Stromal cell of bone marrow (primary cell): ENCODE results near the gene NEBL.

Source experiments
- DNase-seq: peaks from one replicate; pipeline ENCODE4 v3.0.0-alpha.2; 2012; ENCODE audit warnings: low read depth

The NEBL gene

DNA sequence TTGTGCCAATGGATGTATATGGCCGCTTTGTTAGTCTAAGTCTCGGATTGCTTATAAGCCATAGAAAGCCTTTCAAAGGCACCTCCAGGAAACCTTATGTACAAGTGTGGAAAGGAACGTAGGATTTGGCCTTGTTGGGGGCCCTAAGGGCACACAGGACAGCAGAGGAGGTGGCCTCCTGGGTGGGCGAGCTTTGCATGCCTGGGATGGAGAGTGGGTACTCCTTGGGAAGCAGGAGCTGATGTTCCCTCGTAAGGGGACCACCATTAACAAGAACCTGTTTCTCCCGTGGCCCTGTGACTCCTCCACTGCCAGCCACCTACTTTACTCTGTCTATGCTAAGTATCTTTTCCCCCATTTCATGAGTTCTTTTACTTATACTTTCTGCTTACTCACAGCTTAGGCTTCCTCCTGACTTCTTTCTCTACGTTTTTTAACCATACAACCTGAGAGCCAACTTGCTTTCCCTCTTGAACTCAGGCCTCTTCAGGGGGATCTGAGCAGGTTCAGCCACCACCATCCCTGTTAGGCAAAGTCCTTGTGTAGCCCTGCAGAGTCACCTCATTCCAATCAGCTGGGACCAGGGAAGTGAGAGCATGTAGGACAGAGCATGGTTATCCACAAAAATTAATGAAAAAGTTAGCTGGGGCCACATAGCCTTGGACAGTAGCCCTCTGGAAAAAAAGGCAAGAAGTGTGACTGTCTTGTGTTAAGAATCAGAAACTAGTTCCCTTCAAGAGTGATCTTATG, 118.9 kb downstream of the NEBL start:
- DNase-seq: no peak

DNA sequence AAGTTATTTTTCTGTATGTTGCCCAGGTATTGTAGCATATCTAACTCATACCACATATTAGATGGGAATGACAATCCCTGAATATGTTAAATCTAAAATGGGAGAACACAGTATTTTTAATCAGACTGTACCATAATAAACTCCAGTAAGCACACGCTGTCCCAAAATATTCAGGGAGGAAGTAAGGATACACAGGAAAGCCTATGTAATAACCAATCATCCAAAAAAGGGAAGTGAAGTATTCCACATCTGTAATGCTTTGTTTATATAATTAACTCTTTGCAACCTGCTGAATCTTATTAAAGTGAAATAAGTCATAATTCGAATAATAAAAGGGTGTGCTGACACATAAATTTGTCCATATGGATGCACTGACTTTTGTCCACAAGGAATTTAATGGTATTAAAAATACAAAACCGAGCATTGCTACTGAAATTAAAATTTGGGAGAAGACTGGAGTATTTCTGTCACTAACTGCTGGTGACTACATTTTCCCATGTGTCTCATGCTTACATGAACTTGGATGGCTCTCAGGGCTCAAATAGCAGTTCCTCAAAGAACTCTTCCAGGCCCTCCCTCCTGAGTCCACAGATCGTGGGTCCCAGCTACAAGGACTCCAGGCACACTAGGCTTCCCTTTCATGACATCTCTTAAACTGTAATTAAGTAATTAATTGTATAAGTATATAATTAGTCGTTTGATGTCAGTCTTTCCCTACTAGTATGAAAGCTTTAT, 120.6 kb downstream of the NEBL start:
- no peak for DNase-seq

DNA sequence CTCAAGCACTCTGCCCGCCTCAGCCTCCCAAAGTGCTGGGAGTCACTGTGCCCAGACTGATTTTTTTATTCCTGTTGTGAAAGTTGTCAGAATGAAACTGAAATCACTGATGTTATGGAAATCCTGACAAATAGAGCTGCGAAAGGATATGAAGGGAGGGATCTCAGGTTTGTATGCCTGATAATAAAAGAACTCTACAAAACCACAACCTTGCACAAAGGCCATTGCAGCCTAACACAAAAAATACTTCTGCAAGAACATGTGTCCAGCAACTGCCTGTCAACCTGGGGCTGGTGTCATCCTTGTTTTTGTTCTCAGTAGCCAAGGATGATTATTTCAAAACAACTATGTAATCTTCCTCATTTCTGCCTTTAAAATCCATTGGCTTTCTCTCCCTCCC, 126.1 kb downstream of the NEBL start:
- DNase-seq: no peak

DNA sequence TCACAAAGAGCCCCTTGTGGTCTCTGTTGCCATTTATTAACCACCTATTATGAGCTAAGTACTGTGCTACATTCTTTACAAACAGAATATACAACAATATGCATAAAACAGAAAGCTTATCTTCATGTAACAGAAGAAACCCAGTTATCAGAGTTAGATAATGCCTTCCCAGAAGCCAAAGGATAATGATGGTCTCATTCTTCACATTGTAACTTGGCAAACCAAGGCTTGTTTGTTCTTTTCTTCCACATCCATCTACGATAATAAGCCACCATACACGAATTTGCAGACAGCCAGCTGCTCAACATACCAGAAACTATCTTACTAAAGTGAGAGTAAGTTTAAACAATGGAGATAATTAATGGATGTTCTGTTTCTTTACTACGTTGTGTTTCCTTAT, 127.6 kb downstream of the NEBL start:
- no peak for DNase-seq

DNA sequence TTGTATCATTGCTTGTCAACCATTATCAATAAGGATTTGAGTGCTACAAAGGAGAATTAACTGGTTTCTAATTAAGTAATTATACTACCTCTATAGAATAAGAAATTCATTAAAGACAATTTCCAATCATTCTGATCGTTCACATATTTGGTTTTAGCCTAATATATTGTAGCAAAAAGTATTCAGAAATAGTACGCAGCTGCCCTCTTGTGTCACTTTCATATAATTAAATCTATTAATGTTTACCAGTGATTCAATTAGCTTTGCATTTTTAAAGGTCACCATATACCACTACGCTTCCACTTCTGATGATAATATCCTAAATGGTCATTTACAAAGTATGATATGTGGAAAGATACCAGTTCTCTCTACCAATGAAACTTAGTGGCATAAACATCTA, 128.3 kb downstream of the NEBL start:
- DNase-seq: no peak

DNA sequence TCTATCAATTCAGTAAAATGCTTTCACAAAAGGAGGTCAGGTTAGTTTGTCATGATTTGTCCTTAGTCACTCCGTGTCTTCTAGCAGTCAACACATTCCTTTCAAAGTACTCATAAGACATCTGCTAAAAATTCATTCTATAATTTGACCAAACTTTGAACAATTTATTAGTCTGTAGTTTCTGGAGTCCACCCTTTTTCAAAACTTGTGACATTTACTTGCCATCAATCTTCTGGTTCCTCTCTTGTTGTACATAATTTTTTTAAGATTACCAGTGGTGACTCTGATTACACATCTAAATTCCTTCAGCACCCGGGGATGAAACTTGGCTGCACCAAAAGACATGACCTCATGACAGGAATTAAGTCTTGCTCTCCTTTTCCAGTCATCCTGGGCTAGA, 130.1 kb downstream of the NEBL start:
- no peak for DNase-seq

DNA sequence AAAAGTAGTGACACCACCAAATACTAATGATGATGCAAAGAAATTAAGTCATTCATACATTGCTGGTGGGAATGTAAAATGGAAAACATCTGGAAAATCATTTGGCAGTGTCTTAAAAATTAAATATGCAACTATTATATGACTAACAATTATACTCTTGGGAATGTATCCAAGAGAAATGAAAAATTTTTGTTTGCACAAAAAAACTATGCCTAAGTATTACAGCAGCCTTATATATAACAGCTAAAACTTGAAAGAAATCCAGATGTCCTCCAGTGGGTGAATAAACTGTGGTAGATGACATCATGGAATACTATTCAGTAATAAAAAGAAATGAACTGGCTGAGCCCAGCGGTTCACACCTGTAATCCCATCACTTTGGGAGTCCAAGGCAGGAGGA, 132.0 kb downstream of the NEBL start:
- DNase-seq: no peak

DNA sequence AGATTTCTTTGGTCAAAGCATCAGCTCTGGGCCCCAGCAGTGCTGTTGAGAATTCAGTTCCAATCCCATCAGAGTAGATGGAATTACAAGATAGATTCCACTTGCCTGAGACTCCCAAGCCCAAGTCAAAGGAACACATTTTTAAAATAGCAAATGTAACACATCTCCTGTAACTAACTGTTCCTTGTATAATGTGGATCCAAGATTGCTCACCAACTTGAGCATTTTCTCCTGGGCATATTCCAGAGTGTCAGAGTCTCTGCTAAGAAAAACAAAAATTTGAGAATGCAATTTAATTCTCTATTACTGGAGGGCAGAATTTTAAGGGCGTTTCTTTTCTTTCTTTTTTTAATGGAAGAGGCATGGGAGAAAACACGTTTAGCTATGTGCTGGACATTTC, 136.7 kb downstream of the NEBL start:
- no peak for DNase-seq

DNA sequence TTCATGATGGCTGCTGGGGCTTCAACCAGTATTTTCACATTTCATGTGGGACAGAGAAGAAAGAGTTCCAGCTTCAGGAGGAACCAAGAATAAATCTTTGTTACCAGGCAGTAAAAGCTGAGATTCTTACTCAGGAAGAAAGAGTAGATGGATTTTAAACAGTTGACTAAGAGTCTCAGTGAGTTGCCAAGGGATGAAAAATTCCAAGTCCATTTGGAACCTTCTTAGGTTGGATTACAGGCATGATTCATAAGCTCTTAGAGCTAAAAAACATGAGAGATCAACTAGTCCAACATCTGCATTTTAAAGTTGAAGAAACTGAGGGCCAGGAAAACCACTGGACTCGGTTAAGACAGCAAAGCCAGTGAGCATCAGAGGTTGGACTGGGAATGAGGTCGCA, 148.6 kb downstream of the NEBL start:
- DNase-seq: no peak

DNA sequence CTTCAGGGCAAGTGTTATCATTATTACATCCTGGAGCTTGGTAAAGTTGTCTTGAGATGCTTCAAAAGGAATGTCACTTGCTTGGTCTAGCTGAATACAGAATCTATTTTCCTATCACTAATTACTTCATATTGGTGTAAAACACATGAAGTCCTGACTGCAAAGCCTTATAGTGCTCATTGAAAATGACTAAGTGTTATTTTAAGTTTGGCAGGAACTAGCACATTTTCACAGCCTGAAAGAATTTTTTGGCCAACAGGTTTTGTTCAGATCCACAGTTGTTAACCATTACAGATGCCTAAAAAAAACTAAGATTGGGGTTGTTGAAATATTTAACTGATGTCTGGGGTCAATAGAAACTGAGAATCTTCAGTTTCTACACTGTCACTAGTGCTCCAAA, 149.3 kb downstream of the NEBL start:
- DNase-seq: no peak

DNA sequence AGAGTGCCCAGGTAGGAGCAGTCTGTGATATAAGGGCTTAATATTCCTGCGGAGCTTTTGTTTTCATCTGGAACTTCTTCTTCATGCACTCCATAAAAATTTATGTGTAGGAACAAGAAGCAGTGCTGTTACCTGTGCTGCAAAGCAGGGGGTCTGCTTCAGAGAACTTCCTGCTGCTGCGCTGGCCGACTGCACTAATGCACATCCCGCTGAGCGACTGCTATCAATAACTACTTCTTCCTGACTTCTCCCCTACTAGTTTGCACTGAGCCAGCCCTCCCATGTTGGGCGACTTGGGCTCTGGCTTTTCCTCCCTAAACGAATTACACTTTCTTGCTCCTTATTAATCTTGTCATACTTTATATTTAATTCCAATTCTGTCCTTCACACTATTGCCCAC, 150.3 kb downstream of the NEBL start:
- DNase-seq: no peak

DNA sequence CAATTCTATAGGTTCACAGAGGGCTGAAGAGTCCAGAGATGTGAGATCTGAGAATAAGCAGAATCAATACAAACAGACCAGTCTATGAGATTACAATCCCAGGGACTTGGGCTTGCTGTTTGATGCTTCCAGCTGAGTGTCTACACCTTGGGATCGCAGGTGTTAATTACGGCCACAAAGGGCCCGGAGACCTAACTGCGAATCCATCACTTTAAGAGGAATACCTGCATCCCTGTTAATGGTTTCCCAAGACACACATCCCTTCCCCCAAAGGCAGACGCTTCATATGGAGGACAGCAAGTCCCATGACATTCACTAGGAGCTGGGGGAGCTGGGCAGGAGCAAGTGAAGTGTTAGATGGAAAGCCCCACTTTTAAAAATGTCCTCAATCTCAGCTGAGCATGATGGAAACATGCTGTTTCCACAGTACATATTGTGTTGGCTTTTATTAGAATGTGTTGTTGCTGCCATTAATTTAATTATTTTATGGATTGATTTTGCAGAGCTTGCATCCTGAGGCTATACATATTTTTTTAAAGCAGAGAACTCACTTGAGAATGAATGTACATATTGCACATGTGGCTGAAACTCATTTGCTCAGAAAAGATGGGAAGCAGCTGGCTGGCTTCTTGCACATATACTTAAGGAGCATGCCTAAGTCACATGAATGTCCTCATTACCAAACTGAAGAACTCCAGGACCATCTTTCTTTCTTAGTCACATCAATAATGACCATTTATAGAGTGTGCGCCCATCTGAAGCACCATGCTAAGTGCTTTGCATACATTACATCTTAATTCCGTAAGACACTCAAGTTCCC, 151.3 kb downstream of the NEBL start:
- DNase-seq: no peak

DNA sequence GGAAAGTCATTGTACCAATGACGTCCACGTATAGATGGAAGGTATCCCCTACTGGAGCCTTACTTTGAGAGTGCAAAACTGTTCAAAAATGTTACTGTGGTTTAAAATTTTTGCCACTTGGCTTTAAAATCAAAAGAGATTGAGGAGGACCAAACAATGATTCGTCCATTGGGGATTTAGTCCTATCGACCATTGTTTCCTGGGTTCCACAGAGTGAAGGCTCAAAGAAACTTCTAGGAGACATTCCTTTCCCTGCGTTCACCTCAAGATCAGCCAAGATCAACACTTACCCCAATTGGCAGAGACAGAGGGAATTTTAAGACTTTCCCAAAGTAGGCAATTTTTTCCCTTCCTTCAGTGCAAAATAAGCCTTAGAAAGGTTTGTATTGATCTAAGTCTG, 152.3 kb downstream of the NEBL start:
- DNase-seq: no peak

DNA sequence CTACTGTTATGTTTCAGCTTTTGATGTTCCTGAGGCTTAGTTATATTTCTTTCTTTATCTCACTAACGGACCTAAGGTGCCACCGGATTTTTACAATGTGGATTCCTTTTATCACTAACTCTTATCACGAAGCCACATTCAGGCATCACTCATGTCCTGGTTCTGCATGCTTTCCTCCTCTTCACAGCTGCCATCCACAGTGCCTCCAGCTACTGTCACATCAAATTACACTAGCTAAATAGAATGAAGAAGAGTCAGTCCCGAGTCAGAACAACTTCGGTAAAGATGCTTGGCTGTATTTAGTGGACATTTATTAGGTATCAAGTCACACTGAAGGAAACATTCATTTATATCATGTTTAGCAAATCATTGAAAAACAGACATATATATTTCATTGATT, 153.2 kb downstream of the NEBL start:
- no peak for DNase-seq

DNA sequence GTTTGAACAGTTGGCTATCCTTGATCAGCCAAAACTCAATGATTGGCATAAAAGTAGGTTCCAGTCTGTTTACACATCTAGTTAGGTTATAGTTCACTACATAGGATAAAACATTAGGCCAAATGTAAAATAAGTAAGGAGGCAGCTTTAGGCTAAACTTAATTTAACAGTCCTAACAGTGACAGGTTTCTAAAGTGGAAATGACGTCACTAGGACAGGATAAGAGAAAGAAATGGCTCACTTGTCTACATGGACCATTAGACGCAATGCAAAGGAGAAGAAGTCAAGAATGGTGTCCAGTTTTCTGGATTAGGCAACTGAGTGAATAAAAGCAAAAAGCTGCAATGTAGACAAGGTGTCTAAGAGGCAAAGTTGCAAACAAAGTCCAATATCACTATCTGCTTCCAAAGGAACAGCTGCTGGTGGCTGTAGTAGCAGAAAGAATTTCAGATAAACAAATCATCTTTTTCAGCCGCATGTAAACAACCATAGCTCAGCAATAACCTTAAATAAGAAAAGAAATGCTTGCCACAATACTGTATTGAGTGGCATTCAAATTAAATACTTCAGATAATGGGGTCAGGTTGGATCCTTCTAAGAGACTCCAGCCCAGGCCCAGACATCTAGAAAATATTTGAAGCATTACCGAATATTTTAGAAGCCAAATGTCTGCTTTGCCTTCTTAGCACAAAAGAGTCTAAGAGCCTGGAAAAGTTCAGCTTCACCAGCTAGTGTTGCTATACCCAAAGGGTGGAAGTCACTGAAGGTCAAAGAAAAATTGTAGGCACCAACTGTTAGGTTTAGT, 154.2 kb downstream of the NEBL start:
- DNase-seq: no peak

DNA sequence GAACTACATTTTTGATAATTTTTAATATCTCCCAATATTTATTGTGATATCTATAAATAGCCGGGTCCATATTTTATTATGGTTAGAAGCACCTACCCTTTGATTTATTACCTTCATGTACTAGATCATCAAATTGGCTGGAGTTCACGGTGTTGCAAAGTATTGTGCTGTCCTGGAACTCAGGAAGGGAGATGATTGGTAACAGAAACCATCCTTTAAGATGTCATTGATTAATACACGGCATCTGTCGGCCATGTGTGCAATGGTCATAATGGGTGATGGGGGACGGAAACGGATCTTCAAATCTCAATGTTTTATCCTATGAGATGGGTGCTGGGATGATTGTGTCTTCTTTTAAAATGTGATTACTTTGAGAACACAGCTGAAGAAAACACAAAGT, 157.0 kb downstream of the NEBL start:
- DNase-seq: no peak

DNA sequence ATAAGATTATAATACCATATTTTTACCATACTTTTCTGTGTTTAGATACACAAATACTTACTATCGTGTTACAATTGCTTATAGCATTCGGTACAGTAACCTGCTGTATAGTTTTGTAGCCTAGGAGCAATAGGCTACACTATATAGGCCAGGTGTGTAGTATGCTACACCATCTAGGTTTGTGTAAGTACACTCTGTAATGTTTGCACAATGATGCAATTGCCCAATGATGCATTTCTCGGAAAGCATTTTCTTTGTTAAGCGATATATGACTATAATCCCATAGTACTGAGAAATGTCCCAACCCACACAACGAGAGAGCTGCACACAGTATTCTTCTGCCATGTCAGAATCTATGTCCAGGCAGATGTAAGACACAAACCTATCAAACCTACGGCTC, 160.0 kb downstream of the NEBL start:
- no peak for DNase-seq
